ENCODE results near the gene ZNRF1. TPM values are rescaled to one million over a fixed set of nuclear protein-coding genes. Genes with fewer than 3 reads are reported as not detected.

ZNRF1 gene
- total and polyA plus RNA-seq, 3 donors from 2014 or later: 51.8 to 93.0 (median 90.4) TPM

GRCh38 chr16:75080205-75081029, 81.6 kb downstream of the ZNRF1 start:
- Histone ChIP-seq H3K4me3 (no peak overlapping the region), H3K4me1 (no peaks in the 10 kb centered on the region), H3K27ac (no peak overlapping the region), H3K36me3 (ENCODE audit: low read depth, missing control alignments) (no peaks in the 10 kb centered on the region), H3K27me3 (no peaks in the 10 kb centered on the region), H3K9me3 (no peaks in the 10 kb centered on the region)
- intact Hi-C loops (cut with DNase I; ENCODE audit: low total_unique reads): no loop called here
- no peak for TF ChIP-seq CTCF (IDR thresholded peaks at IDR 0.05)
- TF ChIP-seq POLR2A (IDR thresholded peaks at IDR 0.05): no peak
- no peak for DNase-seq
- WGBS, 2 donors: 92% methylated on average over 8 of the region's 8 CpGs

GRCh38 chr16:75081179-75081859, 82.5 kb downstream of the ZNRF1 start:
- no peak for TF ChIP-seq POLR2A (IDR thresholded peaks at IDR 0.05)
- TF ChIP-seq CTCF (IDR thresholded peaks at IDR 0.05): no peak
- DNase-seq: no peak
- Histone ChIP-seq H3K4me1 (no peaks in the 10 kb centered on the region), H3K9me3 (no peaks in the 10 kb centered on the region), H3K27me3 (no peaks in the 10 kb centered on the region), H3K4me3 (no peak overlapping the region), H3K36me3 (ENCODE audit: low read depth, missing control alignments) (no peaks in the 10 kb centered on the region), H3K27ac (no peak overlapping the region)
- 82 to 83% methylated on average over 6 of the region's 6 CpGs for WGBS, 2 donors
- intact Hi-C loops (cut with DNase I; ENCODE audit: low total_unique reads): no loop called here

- Histone ChIP-seq H3K36me3 (ENCODE audit: low read depth, missing control alignments) (no peaks in the 10 kb centered on the region), H3K4me3 (no peak overlapping the region), H3K27me3 (no peaks in the 10 kb centered on the region), H3K27ac (no peak overlapping the region), H3K4me1 (peaks cover 11% of the 10 kb centered on the region), H3K9me3 (no peaks in the 10 kb centered on the region)
- WGBS, 2 donors: 91 to 95% methylated on average over 5 of the region's 5 CpGs
- TF ChIP-seq POLR2A (IDR thresholded peaks at IDR 0.05) (no peak), CTCF (IDR thresholded peaks at IDR 0.05) (no peak)
- no peak for DNase-seq
- intact Hi-C loops (cut with DNase I; ENCODE audit: low total_unique reads): no loop called here
Observed at GRCh38 chr16:75083813-75084212, 85.0 kb downstream of the ZNRF1 start.

GRCh38 chr16:75085556-75085955, 86.7 kb downstream of the ZNRF1 start:
- Histone ChIP-seq H3K36me3 (ENCODE audit: low read depth, missing control alignments) (no peaks in the 10 kb centered on the region), H3K4me1 (peaks cover 11% of the 10 kb centered on the region), H3K9me3 (no peaks in the 10 kb centered on the region), H3K27me3 (no peaks in the 10 kb centered on the region), H3K27ac (no peak overlapping the region), H3K4me3 (no peak overlapping the region)
- intact Hi-C loops (cut with DNase I; ENCODE audit: low total_unique reads): no loop called here
- no peak for DNase-seq
- TF ChIP-seq CTCF (IDR thresholded peaks at IDR 0.05) (no peak), POLR2A (IDR thresholded peaks at IDR 0.05) (no peak)
- 90 to 93% methylated on average over 4 of the region's 4 CpGs for WGBS, 2 donors

Measured in testis (tissue), 3 donors.